HG03378 (cell line): ENCODE measurements around the gene CXCR5.

Experiments
- ATAC-seq: cut with Tn5 transposase; IDR thresholded peaks from one replicate; pipeline ENCODE4 v1.9.1; 2021; ENCODE audit warnings: mild to moderate bottlenecking, moderate library complexity; ENCODE audit not compliant: unreplicated experiment

CXCR5 gene

DNA sequence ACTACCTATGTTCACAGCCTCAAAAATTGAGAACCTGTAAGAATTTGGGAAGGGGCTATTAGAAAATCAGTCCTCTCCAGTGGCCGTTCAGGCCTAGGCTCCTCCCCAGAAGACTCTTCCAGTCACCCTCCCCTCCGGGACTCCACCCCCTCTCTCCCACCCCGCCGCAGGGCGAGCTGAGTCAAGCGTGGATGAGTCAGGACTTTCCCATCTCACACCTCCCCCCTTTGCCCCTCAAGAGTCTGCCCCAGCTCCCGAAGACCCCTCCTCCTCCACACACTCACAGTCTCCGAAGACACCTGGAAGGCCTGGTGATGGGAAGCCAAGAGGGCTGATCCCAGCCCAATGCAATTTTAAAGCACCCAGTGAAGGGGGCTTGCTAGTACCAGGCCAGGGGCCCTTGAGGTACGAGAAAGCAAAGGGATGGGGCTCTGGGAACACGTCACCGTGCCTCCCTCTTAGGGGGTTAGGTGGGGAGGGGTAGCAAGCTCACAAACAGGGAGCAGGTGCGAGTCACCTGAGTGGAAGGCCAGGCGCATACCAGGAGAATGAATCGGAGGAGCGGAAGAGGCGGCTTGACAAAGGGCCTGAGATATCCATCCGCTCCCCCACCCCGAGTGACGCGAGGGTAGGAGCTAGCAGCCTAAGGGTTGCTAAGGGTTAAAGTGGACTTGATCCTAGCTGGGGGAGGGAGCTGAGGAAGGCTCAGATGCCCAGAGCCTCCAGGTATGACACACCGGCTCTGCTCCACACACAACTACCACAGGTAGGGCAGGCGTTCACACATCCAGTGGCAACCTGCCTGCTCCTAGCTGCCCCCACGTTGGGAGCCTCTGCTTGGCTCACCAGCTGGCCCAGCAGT is 28.4 kb downstream of the CXCR5 start:
- no peak for ATAC-seq

DNA sequence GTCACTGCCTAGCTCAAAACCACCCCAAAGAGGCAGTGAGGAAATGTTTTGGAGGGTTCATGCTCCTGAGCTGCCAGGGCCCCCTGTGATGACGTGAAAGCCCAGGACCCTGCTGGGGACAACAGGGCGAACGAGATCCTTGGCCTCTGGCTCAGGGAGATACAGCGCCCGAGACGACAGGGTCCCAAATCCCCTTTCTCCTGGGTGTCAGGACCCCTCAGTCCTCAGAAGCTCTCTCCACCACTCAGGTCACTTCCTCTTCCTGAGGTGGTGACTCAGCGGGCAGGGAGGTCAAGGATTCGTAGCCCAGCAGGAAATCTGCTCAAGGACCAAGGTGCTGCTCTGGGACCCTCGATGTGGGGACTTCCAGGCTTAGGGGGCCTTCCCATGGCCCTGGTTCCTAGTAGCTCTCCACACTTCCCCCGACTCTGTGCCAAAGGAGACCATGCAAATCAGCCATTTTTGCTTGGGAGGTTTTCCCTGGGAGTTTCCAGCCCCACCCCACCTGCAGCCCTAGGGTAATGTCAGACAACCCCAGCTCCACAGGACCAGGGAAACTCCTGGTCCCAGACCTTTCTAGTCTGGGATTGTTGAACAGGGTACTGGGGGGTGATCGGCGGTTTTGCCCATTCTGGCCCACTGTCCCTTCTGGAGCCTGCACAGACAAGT is 29.2 kb downstream of the CXCR5 start:
- no peak for ATAC-seq

DNA sequence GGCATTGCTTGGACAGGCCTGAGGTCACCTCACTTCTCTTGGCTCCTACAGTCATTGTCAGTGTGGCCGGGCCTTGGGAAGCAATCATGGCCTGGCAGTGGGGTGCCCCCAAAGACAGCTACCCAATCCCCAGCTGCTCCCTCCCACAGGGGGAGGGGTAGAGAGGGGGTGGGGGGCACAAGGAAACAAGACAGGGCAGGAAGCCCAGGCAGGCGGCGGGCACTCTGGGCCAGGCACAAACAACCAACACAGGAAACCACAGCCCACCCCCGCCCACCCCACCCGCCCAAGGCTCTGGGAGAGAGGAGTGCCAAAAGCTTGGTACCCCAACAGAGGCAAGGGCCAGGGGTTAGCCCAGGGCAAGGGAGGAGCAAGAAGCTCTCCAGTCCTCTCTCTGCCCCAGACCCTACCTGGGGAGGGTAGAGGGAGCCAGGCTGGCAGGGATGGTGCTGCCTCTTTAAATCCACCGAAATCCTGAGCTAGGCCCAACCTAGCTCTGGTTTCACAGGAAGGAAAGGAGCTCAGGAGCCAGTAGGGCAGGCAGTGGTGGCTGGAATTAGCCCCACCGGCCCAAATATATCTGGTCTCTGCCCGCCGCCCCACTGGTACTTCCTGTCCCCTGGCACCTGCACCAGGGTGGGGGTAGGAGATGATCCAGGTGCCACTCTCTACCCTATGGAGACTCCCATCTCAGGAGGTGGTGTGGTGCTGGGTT is 29.9 kb downstream of the CXCR5 start:
- ATAC-seq, result no peak

DNA sequence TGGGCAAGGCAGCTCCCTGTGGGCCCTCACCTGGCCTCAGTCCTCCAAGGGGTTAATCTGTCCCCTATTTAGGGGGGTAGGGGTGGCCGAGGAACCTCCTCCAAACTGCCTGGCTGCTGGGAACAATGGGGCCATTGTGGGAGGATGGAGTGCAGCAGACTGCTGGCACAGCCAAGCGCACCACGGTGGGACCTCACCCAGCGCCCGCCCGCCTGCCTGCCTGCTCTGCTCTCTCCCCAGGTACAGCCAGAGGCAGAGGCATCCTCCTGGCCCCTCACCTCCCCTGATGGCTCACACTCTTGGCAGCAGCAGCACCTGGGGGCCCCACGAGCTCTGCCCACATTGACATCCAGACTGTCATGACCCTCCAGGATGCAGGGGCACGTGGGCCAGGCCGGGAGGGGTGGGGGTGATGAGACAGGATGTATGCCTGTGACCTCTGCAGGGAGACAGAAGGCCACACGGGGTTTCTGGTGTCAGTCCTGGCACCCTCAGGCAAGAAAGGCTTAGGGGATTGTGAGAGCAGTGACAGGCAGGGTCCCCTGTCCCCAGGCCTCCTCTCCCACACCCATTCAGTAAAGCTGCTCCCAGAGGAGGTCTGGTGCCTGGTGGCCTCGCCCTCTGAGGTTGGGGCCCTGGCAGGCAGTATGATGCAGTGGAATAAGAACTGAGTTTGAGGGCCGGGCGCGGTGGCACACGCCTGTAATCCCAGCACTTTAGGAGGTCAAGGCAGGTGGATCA is 30.7 kb downstream of the CXCR5 start:
- no peak for ATAC-seq

DNA sequence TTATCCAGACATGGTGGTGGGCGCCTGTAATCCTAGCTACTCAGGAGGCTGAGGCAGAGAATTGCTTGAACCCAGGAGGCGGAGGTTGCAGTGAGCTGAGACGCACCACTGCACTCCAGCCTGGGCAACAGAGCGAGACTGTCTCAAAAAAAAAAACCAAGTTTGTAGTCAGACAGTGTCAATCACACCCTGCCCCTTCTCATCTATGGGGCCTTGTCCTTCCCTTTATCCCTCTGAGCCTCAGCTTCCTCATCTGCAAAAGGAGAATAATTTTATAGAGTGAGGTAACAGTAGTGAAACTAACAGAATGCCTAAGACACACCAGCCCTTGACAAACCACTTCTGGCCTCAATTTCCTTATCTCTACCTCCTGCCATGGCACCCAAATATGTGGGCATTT is 31.3 kb downstream of the CXCR5 start:
- no peak for ATAC-seq

DNA sequence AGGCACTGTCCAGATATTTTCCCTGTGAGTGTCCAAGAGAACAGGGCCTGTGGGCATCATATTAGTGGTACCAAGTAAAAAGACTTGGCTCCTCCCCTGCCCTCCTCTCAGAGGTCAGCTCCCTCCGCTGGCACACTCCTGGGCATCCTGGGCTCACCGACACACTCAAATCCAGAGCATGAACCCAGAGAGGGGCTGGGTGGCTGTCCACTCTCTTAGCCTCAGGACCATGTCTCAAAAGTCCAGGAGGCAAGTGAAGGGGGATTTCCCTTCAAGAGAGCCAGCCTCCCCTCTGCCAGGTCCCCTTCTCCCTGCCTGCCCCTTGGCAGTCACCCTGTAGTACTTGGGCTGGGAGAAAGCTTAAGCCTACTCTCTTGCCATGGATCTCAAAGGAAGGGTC is 31.7 kb downstream of the CXCR5 start:
- ATAC-seq, result no peak

DNA sequence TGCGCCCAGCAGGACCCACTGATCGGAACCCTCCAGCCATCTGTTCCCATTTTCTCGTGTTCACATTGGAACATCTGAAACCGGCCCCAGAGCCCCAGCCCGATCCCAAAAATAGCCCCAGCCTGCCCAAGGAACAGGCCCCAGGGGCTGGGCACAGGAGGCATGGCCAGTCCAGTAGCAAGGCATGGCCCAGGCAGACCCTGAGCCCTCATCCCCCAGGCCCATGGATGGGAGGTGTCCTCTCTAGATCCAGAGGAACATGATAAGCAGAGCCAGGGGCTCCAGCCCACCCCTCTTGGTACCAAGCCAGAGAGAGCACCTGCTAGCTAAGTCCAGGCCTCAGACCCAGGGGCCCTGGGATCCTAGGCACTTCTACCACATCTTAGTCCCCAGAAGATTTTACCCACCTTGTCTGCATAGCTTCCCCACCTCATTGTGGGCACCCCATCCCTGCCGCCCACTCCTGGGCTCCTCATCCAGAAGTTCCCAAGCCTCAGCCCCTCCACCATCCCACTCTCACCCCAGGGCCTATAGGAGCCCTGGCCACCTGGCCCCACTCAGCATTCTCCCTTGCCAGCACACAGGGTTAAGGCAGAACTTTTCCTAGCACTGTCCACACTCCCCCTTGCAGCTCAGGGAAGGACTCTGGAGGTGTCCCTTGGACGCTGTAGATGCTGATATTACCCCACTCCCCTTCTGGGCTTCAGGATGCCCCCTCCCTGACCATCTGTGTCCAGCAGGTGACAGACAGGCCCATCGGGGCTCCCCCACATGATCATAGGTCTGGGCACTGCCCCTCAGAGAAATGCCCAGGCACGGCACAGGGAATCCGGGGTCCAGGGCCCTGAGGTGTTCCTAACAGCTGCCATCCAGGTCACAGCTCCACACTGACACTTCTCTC is 32.5 kb downstream of the CXCR5 start:
- ATAC-seq, result no peak

DNA sequence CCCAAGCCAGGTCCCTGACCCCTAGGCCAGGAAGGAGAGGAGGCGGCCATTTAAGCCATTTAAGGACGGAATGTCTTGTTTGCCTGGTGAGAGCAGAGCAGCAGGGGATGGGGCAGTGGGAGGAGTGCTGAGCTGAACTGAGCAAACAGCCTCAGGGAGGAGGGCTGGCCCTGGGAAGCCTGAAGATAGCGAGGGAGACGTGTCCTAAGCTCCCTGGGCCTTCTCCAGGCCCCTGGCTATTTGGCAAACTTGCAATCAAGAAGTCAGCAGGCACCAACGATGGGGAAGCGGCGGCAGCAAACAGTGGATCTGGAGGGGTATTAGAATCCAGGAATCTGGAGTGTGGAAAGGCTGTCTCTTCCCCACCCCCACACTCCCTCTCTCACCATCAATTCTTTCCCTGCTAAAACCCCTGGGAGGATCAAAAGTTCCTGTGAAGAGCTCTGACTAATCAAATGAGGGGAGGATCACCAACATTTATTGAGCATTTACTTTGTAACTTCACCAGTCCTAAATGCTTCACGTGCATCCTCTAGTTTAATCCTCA is 33.2 kb downstream of the CXCR5 start:
- no peak for ATAC-seq

DNA sequence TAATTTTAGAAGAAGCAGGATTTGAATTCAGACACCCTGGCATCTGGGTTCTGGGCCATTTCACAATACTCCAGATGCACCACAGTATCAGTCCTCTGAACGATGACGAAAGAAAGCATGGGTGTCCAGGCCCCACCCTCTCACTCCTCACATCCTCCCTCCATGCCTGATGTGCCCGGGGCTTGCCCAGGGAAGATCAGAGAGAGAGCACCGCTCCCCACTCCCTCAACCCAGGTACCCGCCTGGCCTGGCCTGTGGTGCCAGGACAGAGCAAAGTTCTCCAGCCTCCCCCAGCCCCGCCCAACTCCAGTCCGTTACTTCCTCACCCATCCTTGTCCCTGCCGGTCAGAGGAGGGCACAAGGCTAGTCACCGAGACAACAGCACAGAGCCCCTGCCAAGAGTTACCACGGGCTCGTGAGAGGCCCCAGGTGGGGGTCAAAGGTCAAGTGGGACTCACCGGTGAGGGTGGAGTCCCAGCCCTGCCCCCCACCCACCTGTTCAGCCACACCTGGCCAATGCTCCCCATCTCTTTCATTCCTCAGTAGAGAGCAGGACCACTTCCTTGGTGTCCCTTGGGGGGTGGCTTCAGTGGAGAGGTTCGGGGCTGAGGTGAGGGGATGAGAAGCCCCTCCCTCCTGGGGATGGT is 33.9 kb downstream of the CXCR5 start:
- ATAC-seq, result no peak

DNA sequence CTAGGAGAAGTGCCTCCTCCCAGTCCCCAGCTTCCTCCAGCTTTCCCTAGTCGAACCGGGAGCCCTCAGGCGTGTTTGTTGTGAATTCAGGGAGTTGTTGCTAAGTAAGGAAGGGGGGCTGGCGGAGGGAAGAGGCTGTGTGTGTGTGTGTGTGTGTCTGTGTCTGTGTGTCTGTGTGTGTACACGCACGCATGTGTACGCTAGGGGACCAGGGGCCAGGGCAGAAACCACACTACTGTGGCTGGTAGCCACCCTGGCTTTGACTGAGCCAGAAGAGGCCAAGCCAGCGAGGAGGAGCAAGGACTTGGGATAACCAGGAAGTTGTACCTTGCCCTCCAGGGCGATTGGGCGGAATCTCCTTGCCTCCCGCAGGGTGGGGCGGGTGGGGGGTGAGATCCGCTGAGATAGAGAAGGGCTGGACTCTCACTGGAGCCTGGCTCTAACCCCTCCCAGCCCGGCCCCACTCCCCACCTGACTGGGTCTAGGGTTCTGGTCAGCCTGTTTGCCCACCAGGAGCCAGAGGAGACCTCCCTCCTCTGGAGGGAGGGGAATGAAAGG is 34.5 kb downstream of the CXCR5 start:
- ATAC-seq, result no peak

DNA sequence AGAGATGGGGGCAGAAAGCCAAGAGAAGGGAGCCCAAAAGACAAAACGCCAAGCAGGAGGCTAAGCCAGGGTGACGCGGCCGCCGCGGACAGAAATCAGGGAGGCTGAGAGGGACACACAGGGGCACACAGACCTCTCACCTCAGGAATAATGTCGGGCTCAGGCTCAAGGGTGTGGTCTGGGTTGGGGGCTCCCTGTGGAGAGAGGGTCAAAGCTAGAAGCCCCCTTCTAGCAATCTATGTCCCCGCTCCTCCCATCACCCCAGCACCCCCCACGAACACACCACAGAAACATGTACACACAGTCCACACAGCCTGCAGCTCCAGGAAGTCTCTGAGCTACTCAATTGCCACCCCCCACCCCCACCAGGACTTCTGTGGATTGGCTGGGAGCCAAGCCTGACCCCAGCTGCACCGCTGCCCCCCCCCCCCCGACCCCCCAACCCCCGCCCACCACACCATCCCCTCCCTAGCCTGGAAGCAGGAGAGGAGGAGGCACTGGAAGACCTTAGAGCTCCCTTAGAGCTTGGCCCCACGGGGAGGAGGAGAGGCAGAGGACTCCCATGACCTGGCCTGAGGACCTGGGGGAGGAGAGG is 35.1 kb downstream of the CXCR5 start:
- ATAC-seq, result no peak

DNA sequence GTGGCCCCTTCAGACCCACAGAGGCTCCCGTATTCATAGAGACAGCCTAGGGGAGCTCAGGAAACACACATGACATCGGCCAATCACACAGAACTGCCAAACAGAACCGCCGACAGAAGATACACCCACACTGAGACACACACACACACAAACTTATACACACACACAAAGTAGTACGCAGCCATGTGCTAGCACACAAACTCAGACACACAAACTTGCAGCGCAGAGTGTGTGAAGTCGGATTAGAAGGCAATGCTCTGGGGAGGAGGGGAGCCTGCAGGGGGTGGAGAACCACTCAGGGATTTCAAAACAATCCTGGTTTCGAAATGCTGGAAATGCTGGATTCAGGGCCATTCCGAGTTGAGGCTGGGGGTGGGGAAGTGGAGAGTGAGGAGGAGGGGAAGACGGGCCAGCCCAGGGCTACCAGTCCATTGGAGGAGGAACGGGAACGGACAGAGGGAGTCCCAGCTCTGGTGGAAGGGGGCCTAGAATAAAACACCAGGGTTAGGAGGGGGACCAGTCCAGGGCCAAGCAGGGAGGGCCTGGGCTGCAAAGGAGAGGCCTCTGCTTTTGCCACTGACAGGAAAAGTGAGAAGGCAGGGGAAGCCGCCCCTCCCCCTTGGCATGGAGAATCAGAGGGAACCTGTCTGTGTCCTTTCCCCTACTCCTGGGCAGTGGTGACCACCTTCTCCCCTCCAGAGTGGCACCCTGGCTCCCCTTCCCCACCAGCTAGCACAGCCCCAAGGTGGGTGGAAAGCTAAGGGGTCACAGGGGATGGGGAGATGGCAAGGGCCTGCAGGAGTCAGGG is 37.6 kb downstream of the CXCR5 start:
- ATAC-seq, result no peak

DNA sequence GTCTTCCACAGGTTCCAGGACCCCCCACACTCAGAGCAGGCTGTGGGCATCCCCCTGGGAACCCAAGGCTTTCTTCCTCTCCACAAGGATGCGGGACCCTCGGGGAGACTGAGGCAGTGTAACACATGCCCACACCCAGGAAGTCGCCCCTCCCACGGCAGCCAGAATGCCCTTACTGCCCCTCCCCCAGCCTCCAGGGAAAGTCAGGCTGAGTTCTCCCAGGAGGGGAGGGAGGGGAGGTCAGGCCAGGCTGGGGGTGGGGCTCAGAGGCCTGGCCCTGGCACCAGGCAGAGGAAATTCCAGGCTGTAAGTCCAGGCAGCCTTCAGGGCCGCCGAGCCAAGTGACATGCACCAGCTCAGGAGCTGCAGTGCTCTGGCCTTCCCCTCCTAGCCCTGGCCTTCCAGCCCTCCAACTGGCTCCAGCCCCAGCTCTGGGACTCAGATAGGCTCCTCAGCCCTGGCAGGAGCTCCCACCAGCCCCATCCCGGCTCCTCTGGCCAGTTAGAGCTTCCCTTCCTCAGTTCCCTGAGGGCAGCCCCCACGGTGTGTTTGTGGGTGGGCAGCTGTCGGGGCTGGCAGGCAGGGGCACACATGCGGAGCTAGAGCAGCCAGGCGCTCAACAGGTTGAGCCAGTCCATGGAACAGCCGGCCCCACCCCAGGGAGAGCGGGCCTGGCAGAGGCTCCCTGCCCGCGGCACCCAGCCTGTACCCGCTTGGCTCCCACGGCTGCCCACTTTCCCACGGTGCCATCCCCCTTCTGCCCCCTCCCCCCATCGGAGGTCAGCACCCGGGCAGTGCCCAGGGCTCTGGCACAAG is 38.4 kb downstream of the CXCR5 start:
- no peak for ATAC-seq

DNA sequence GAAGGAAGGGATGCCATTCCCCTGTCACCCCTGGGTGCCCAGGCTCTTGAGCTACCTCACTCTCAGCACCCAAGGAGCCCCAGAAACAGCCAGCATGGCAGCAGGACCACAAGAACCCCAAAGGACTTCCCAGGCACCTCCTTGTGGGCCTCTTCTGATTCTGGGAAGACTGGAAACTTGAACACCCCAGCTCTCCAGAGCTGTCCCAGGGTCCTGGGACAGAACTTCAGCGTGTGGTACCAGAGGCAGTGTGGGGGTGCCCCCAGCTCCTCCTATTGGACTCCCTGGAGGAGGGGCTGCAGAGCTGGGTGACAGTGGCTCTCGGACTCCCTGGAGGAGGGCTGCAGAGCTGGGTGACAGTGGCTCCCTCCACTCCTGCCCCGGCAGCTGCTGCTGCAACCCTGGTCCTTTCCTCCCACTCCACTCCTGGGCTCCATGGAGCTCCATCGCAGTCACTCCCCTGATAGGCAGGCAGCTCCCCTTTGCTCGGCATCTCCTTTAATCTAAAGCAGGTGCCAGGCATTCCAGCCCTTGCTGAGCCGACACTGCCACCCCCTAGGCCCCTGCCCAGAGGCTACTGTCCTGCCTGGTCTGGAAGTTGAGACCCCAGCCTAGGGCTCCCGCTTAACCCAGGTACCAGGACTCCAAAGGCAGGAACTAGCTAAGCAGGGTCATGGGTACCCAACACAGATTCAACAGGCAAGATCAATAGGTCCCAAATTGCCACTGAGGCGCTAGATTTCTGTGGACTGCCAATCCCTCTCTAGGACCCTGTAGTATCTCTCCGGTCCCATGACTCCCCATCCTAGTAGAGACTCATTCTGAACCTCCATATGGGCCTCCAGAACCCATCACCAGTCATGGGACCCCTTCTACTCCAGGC is 39.3 kb downstream of the CXCR5 start:
- ATAC-seq, result no peak

DNA sequence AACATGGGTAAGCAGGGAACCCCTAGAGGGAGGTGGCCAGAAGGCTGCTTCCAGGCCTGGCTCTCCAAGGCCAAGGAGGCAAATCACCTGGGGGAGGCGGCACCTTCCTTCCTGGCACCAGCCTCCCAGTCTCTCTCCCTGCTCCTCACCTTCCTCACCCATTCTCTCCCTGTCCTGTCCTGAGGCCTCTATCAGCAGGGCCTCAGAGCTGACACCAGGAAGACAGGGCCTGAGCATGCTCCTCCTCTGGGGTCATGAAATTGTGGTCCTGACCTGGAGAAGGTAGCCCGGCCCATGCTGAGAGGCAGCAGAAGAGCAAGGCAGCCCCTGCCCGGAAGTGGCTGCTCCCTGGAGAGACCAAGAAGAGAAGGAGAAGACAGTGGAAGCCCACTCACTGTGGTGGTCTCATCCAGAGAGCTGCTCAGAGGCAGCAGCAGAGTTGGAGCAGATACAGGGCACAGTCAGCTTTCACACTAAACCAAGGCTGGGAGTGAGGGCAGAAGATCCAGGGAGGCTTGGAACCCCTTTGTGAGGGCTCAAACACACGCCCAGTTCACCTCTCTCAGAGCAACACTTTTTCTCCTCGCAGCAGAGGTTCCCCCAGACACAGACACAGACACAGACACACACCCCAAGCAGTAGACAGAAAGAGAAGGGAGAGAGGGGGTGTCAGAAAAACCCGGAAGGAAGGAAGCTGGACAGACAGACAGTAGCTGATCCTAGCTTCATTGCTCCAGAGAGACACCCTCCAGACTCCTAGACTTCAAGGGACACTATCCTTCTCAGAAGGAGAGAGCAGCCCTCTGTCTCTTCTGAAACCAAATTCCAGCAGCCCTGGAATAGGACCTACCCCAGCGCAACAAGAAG is 40.3 kb downstream of the CXCR5 start:
- ATAC-seq, result no peak
